ENCODE results near the gene GDAP1L1.

Gene GDAP1L1

DNA sequence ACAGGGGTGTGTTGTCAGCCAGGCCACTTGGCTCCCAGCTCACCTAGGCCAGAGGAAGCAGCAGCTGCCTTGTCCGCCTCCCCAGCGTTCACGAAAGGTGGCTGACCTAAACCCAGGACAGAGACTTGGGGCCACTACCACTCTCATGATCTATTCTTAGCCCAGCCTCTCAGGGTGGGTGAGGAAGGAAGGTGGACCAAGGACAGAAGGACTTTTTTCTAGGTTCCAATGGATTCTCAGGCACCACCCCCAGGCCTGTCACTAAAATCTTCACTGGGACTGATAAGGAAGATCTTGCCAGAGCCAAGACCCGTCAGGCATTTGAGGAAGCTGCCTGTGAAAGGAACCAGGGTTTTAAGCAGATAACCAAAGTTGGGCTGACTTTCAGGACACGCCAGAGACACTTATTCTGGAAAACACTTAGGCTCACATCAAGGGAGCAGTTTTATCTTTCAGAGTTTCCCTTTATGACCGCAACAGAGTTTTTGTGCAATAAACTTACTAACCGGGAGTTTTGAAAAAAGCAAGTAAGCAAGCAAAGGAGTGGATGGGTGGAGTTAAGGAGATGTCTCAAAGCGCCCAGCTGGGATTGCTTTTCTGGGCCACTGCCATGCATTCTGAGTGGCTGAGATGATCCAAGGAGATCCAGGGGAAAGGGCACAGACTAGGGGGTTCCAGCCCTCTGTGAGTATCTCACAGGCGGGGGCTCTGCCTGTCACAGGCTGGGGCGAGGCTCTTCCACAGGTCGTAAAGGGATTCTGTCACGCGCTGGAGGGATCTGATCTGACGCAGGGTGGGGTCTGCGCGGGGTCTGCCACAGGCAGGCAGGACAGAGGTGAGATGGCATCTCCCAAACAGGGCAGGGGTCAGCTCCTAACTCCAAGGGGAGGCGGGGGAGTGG lies 62.9 kb downstream of the GDAP1L1 start:
- Histone ChIP-seq H3K4me2 (ENCODE audit: low read length) (peak overlapping the region; percentile 92), H3K9ac (no peak overlapping the region), H3K9me3 (ENCODE audit: control insufficient read depth, low read length) (no peaks in the 10 kb centered on the region), H3K4me3 (ENCODE audit: low read depth, low read length) (peak overlapping the region; percentile 85), H2AFZ (peak overlapping the region; percentile 85), H3K4me1 (peaks cover 8% of the 10 kb centered on the region), H3K79me2 (peaks cover 31% of the 10 kb centered on the region), H3K36me3 (ENCODE audit: control insufficient read depth, insufficient read depth, low read length) (no peaks in the 10 kb centered on the region), H3K27me3 (ENCODE audit: control insufficient read depth, insufficient read depth, low read length) (no peaks in the 10 kb centered on the region), H3K27ac (peak overlapping the region; percentile 58)
- TF ChIP-seq, protein P1, sequence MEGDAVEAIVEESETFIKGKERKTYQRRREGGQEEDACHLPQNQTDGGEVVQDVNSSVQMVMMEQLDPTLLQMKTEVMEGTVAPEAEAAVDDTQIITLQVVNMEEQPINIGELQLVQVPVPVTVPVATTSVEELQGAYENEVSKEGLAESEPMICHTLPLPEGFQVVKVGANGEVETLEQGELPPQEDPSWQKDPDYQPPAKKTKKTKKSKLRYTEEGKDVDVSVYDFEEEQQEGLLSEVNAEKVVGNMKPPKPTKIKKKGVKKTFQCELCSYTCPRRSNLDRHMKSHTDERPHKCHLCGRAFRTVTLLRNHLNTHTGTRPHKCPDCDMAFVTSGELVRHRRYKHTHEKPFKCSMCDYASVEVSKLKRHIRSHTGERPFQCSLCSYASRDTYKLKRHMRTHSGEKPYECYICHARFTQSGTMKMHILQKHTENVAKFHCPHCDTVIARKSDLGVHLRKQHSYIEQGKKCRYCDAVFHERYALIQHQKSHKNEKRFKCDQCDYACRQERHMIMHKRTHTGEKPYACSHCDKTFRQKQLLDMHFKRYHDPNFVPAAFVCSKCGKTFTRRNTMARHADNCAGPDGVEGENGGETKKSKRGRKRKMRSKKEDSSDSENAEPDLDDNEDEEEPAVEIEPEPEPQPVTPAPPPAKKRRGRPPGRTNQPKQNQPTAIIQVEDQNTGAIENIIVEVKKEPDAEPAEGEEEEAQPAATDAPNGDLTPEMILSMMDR (IDR thresholded peaks at IDR 0.05) = no peak

DNA sequence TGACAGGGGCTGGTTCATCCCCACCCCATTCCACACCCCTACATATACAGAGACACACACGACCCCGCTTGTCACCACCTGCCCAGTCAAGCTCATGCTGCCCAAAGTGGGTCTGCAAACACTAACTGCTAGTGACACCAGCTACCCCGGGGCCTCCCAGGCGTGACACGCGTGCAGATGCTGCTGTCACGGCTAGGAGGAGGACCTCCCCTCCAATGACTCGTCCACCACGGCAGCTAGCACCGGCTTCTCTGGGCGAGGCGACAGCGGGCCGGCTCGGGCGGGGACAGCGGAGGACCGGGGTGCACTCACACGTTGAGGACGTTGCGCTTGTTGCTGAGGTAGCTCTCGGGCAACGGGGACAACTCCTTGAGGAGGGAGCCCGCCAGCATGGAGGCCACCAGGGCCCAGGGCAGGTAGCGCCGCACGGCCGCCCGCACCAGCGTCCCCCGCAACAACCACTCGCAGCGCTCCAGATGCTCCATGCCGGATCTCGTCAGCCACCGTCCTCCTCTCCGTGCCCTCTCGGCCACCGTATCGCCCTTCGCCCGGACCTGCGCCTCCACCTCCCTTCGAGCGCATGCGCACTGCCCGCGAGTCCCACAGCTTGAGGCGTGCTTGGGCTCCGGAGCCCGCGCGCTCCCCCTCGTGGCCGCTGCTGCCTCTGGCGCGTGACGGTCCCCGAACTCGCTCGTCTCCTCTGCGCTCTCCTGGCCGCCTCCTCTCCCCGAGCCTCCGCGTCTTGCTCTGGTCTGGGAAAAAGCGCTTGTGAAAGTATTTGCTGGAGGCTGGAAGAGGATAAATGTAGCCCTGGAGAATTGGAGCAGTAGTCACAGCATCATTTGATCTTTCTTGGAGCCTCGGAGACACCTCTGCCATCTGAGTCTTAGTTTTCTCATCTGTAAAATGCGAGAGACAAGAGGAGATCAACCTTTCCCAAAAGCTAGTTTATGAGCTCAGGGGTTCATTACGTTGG lies 63.8 kb downstream of the GDAP1L1 start, which contains the start of gene FITM2:
Gene FITM2 (minus strand): TSS at position 539 of the 976 bp plus-strand sequence. CDS start 54 bp downstream, at position 485.
- Histone ChIP-seq H3K9me3 (ENCODE audit: control insufficient read depth, low read length) (no peaks in the 10 kb centered on the region), H2AFZ (peak within 1 kb of the TSS; percentile 85), H3K27me3 (ENCODE audit: control insufficient read depth, insufficient read depth, low read length) (no peaks in the 10 kb centered on the region), H3K36me3 (ENCODE audit: control insufficient read depth, insufficient read depth, low read length) (no peaks in the 10 kb centered on the region), H3K27ac (peak within 1 kb of the TSS; percentile 58), H3K79me2 (peaks cover 29% of the 10 kb centered on the region), H3K9ac (no peak within 1 kb of the TSS), H3K4me1 (peaks cover 8% of the 10 kb centered on the region), H3K4me3 (ENCODE audit: low read depth, low read length) (peak within 1 kb of the TSS; percentile 85), H3K4me2 (ENCODE audit: low read length) (peak within 1 kb of the TSS; percentile 92)
- TF ChIP-seq, protein P1 (IDR thresholded peaks at IDR 0.05) = peak; percentile 98

DNA sequence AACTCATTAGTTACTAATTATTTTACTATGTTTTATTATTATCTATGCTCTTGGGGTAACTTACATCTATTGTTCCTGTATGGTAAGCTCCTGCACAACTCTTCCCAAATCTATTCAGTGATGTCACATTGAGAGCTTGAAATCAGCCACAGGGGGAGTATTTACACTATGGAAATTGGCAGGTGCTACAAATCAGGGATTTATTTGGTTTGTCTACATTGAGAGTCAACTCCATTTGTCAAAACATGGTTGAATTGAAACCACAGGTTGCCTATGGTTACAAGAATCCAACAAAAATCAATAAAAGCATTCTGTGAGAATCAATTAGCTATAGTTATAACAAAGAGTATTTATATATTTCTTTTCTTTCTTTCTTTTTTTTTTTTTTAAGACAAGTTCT lies 67.8 kb downstream of the GDAP1L1 start:
- Histone ChIP-seq H3K36me3 (ENCODE audit: control insufficient read depth, insufficient read depth, low read length) (no peaks in the 10 kb centered on the region), H3K9ac (no peak overlapping the region), H3K27ac (no peak overlapping the region), H3K9me3 (ENCODE audit: control insufficient read depth, low read length) (no peaks in the 10 kb centered on the region), H3K79me2 (peaks cover 10% of the 10 kb centered on the region), H2AFZ (no peak overlapping the region), H3K27me3 (ENCODE audit: control insufficient read depth, insufficient read depth, low read length) (no peaks in the 10 kb centered on the region), H3K4me3 (ENCODE audit: low read depth, low read length) (no peak overlapping the region), H3K4me1 (peaks cover 1% of the 10 kb centered on the region), H3K4me2 (ENCODE audit: low read length) (no peak overlapping the region)
- TF ChIP-seq, protein P1 (IDR thresholded peaks at IDR 0.05) = no peak

DNA sequence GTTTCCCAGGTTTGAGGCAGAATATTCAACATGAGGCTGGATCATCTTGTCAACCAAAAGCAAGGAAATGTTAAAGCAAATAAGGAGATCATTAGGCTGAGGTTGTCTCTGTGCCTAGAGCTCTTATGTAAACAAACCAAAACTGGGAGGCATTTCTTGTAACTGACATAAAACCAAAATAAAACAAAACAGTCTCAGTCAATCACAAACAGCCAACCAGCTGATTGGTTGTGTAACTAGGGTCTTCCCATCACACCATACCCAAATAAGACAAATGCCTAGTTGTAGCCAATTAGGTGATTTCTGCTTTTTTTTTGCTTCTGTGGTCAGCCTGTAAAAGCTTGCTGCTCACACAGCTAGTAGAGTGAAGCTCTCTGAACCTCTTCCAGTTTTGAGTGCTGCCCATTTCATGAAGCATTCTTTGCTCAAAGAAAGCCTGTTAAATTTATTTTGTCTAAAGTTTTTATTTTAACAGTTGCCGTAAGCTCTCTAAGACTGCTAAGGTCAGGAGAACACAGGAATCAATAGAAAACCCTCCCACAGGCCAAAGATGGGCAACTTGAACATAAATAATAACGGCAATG lies 72.8 kb downstream of the GDAP1L1 start:
- no peaks in the 10 kb centered on the region for H3K27me3 ChIP-seq (ENCODE audit: control insufficient read depth, insufficient read depth, low read length)
- H3K9ac ChIP-seq = no peak overlapping the region
- no peak overlapping the region for H3K27ac ChIP-seq
- no peaks in the 10 kb centered on the region for H3K9me3 ChIP-seq (ENCODE audit: control insufficient read depth, low read length)
- no peak overlapping the region for H3K4me2 ChIP-seq (ENCODE audit: low read length)
- H3K4me3 ChIP-seq (ENCODE audit: low read depth, low read length) = no peak overlapping the region
- H3K36me3 ChIP-seq (ENCODE audit: control insufficient read depth, insufficient read depth, low read length) = no peaks in the 10 kb centered on the region
- TF ChIP-seq, protein P1 (IDR thresholded peaks at IDR 0.05) = no peak
- no peak overlapping the region for H2AFZ ChIP-seq
- H3K79me2 ChIP-seq = no peaks in the 10 kb centered on the region
- H3K4me1 ChIP-seq = no peaks in the 10 kb centered on the region
